IMR-90 (cell line): Measurements from ENCODE around the gene ABCD1. TPM values are rescaled to one million over a fixed set of nuclear protein-coding genes. Genes with fewer than 3 reads are reported as not detected.

Source experiments
- ATAC-seq: fragments of 200-7000 bp; cut with Tn5 transposase; 2 replicates; pipeline ENCODE4 v1.9.1; 2020; ENCODE audit warnings: low read depth, mild to moderate bottlenecking, moderate library complexity
- BruUV-seq: library from RNA; stranded (reverse); fragments of 400-500 nt; replicated peaks from 2 replicates; lab custom pipeline; 2021; lab: Mats Ljungman, UMichigan
- CTCF ChIA-PET: fragments of 300-600 bp; formaldehyde crosslinking; extraction: SDS; loops from one replicate; lab custom pipeline; 2021; ENCODE audit warnings: antibody characterized with exemption; lab: Yijun Ruan, JAX
- POLR2A ChIA-PET: fragments of 300-600 bp; sonication (Branson Sonifier 250); formaldehyde crosslinking; loops from one replicate; lab custom pipeline; 2022; ENCODE audit warnings: antibody characterized with exemption; ENCODE audit not compliant: unreplicated experiment; lab: Charles Lee
- DNase-seq: peaks from one replicate; pipeline ENCODE4 v3.0.0; 2013
- H2AFZ ChIP-seq: replicated peaks from 2 replicates; pipeline ENCODE3; 2013; ENCODE audit warnings: low read length, mild to moderate bottlenecking; ENCODE audit not compliant: poor library complexity
- H2AK5ac ChIP-seq: 2 replicates; pipeline ENCODE4 v1.6.1; 2013; ENCODE audit warnings: low read depth, low read length, inconsistent platforms
- H2AK9ac ChIP-seq: replicated peaks from 2 replicates; pipeline ENCODE3; 2013; ENCODE audit warnings: mild to moderate bottlenecking, low read depth, low read length, moderate library complexity; ENCODE audit not compliant: poor library complexity
- H2BK120ac ChIP-seq: 2 replicates; pipeline ENCODE4 v1.6.1; 2013; ENCODE audit warnings: low read depth, low read length, inconsistent platforms
- H2BK15ac ChIP-seq: 3 replicates; pipeline ENCODE4 v1.6.1; 2013; ENCODE audit warnings: low read depth, low read length, inconsistent platforms
- H2BK20ac ChIP-seq: 2 replicates; pipeline ENCODE4 v1.6.1; 2013; ENCODE audit warnings: low read depth, mild to moderate bottlenecking, inconsistent platforms, low read length, moderate library complexity
- H2BK5ac ChIP-seq: 2 replicates; pipeline ENCODE4 v1.6.1; 2013; ENCODE audit warnings: mild to moderate bottlenecking, low read depth, low read length, inconsistent platforms; ENCODE audit not compliant: poor library complexity, severe bottlenecking
- H3K14ac ChIP-seq: replicated peaks from 2 replicates; pipeline ENCODE4 v1.6.1; 2013; ENCODE audit warnings: low read depth, low read length, inconsistent platforms
- H3K18ac ChIP-seq: 2 replicates; pipeline ENCODE4 v1.6.1; 2013; ENCODE audit warnings: low read depth, low read length, control low read depth
- H3K23ac ChIP-seq: 2 replicates; pipeline ENCODE4 v1.6.1; 2013; ENCODE audit warnings: low read depth, low read length, inconsistent platforms
- H3K27ac ChIP-seq: 2 replicates; pipeline ENCODE4 v1.5.1; 2013; ENCODE audit warnings: mild to moderate bottlenecking, control low read depth, low read length; ENCODE audit not compliant: insufficient read depth
- H3K27me3 ChIP-seq: 2 replicates; pipeline ENCODE4 v1.6.1; 2013; ENCODE audit warnings: low read length; ENCODE audit not compliant: control insufficient read depth, insufficient read depth
- H3K36me3 ChIP-seq: 2 replicates; pipeline ENCODE4 v1.6.1; 2013; ENCODE audit warnings: low read length, mixed read lengths; ENCODE audit not compliant: control insufficient read depth, insufficient read depth
- H3K4ac ChIP-seq: 2 replicates; pipeline ENCODE4 v1.6.1; 2013; ENCODE audit warnings: low read depth, low read length, inconsistent platforms
- H3K4me1 ChIP-seq: 2 replicates; pipeline ENCODE4 v1.6.1; 2013; ENCODE audit warnings: low read length, mixed read lengths; ENCODE audit not compliant: control insufficient read depth, insufficient read depth
- H3K4me2 ChIP-seq: 2 replicates; pipeline ENCODE4 v1.6.1; 2013; ENCODE audit warnings: low read depth, mild to moderate bottlenecking, control low read depth, low read length, moderate library complexity
- H3K4me3 ChIP-seq: 2 replicates; pipeline ENCODE4 v1.5.1; 2013; ENCODE audit warnings: low read depth, mild to moderate bottlenecking, control low read depth, low read length, moderate library complexity; ENCODE audit not compliant: insufficient read depth
- H3K56ac ChIP-seq: 2 replicates; pipeline ENCODE4 v1.6.1; 2013; ENCODE audit warnings: low read length, inconsistent platforms; ENCODE audit not compliant: insufficient read depth; ENCODE audit errors: extremely low read depth
- H3K79me1 ChIP-seq, 2 experiments: 2 replicates each; pipeline ENCODE4 v1.6.1; 2013; ENCODE audit warnings: low read length in 2 of 2, inconsistent platforms in 1 of 2, low read depth in 1 of 2
- H3K9ac ChIP-seq: 2 replicates; pipeline ENCODE4 v1.6.1; 2013; ENCODE audit warnings: low read depth, low read length, control low read depth
- H3K9me1 ChIP-seq: 2 replicates; pipeline ENCODE4 v1.6.1; 2013; ENCODE audit warnings: low read length, inconsistent platforms; ENCODE audit not compliant: insufficient read depth
- H3K9me3 ChIP-seq: 2 replicates; pipeline ENCODE4 v1.6.1; 2013; ENCODE audit warnings: low read length; ENCODE audit not compliant: control insufficient read depth, insufficient read depth
- H4K20me1 ChIP-seq: 2 replicates; pipeline ENCODE4 v1.6.1; 2013; ENCODE audit warnings: low read length, inconsistent platforms; ENCODE audit not compliant: insufficient read depth
- H4K5ac ChIP-seq: 2 replicates; pipeline ENCODE4 v1.6.1; 2013; ENCODE audit warnings: mild to moderate bottlenecking, low read depth, low read length, control low read depth
- H4K8ac ChIP-seq, 2 experiments: 2 replicates each; pipeline ENCODE4 v1.6.1; 2013; ENCODE audit warnings: low read depth in 2 of 2, low read length in 2 of 2, control low read depth in 1 of 2, inconsistent platforms in 1 of 2
- H4K91ac ChIP-seq: 2 replicates; pipeline ENCODE4 v1.6.1; 2013; ENCODE audit warnings: low read depth, low read length, inconsistent platforms; ENCODE audit not compliant: insufficient read depth
- BHLHE40 ChIP-seq: fragments of 150-350 bp; IDR thresholded peaks from 2 replicates; pipeline ENCODE4 v1.6.1; 2016; ENCODE audit warnings: mild to moderate bottlenecking, low read depth, low read length
- CEBPB ChIP-seq: IDR thresholded peaks from 2 replicates; pipeline ENCODE4 v1.6.1; 2012; ENCODE audit warnings: low read depth, low read length, improper control_type of control experiment
- CHD1 ChIP-seq: IDR thresholded peaks from 2 replicates; pipeline ENCODE4 v1.6.1; 2012; ENCODE audit warnings: low read depth, low read length, improper control_type of control experiment
- ELK1 ChIP-seq: fragments of 150-350 bp; IDR thresholded peaks from 2 replicates; pipeline ENCODE4 v1.6.1; 2016; ENCODE audit warnings: low read depth, mild to moderate bottlenecking, low read length, moderate library complexity, borderline replicate concordance
- FOS ChIP-seq: fragments of 150-350 bp; IDR thresholded peaks from 2 replicates; pipeline ENCODE4 v1.6.1; 2016; ENCODE audit warnings: low read depth, low read length
- MAFK ChIP-seq: IDR thresholded peaks from 2 replicates; pipeline ENCODE4 v1.6.1; 2012; ENCODE audit warnings: low read depth, low read length, improper control_type of control experiment
- MAZ ChIP-seq: IDR thresholded peaks from 2 replicates; pipeline ENCODE4 v1.6.1; 2012; ENCODE audit warnings: low read depth, mild to moderate bottlenecking, low read length, improper control_type of control experiment, moderate library complexity, borderline replicate concordance
- MXI1 ChIP-seq: IDR thresholded peaks from 2 replicates; pipeline ENCODE4 v1.6.1; 2012; ENCODE audit warnings: low read depth, mild to moderate bottlenecking, low read length, moderate library complexity, borderline replicate concordance
- NFE2L2 ChIP-seq: fragments of 150-350 bp; IDR thresholded peaks from 2 replicates; pipeline ENCODE4 v1.6.1; 2016; ENCODE audit warnings: low read depth, mild to moderate bottlenecking, low read length
- POLR2A ChIP-seq: IDR thresholded peaks from 2 replicates; pipeline ENCODE4 v1.6.1; 2012; ENCODE audit warnings: mild to moderate bottlenecking, low read depth, low read length
- RAD21 ChIP-seq: IDR thresholded peaks from 2 replicates; pipeline ENCODE4 v1.6.1; 2012; ENCODE audit warnings: low read length, improper control_type of control experiment
- RCOR1 ChIP-seq: IDR thresholded peaks from 2 replicates; pipeline ENCODE4 v1.6.1; 2012; ENCODE audit warnings: mild to moderate bottlenecking, low read length, improper control_type of control experiment; ENCODE audit not compliant: insufficient replicate concordance
- RFX5 ChIP-seq: IDR thresholded peaks from 2 replicates; pipeline ENCODE4 v1.8.0; 2012; ENCODE audit warnings: low read depth, mild to moderate bottlenecking, low read length, moderate library complexity
- SMC3 ChIP-seq: fragments of 150-350 bp; IDR thresholded peaks from 2 replicates; pipeline ENCODE4 v1.6.1; 2016; ENCODE audit warnings: low read depth, mild to moderate bottlenecking, antibody characterized with exemption, low read length, moderate library complexity
- WGBS, 2 experiments: methylation state at CpG; one replicate each; pipeline versions ENCODE4 v1.1.5 to v1.1.7; 2013; ENCODE audit warnings: missing lambda C conversion rate in 2 of 2; ENCODE audit not compliant: insufficient read length in 1 of 2; ENCODE audit errors: extremely low coverage in 2 of 2; 5-methylcytosine and 5-hydroxymethylcytosine counted together
- dilution Hi-C: fragments of 300-500 bp; cut with HindIII; formaldehyde crosslinking; loops from one replicate; pipeline ENCODE4 v1.14.3; 2018; ENCODE audit warnings: low sequenced_read_pairs; ENCODE audit not compliant: unreplicated experiment
- in situ Hi-C: fragments of 300-500 bp; cut with MboI; formaldehyde crosslinking; loops from 3 replicates; pipeline ENCODE4 v1.14.3; 2019; ENCODE audit warnings: low sequenced_read_pairs, inconsistent platforms, mixed read lengths
- intact Hi-C: fragments of 100-400 bp; cut with micrococcal nuclease; formaldehyde crosslinking; loops from 2 replicates; pipeline ENCODE4 v1.10.0; 2022
- polyA plus RNA-seq, 3 experiments: library from polyadenylated mRNA; depleted of rRNA; stranded (reverse); fragments of >200 nt; gene quantifications; 2 replicates each; pipeline ENCODE4 v1.2.3, GENCODE V29; 2012; ENCODE audit warnings: low replicate concordance in 1 of 3
- total RNA-seq: library from RNA; depleted of rRNA; stranded (reverse); fragments of >200 nt; gene quantifications from 2 replicates; pipeline ENCODE4 v1.2.3, GENCODE V29; 2012
- TF ChIP-seq, protein P1 (sequence below): fragments of 150-350 bp; IDR thresholded peaks from 2 replicates; pipeline ENCODE4 v1.6.1; 2017; ENCODE audit warnings: mild to moderate bottlenecking, antibody characterized with exemption, low read length, low read depth
- TF ChIP-seq, protein P2 (sequence below): conservative IDR thresholded peaks from 2 replicates; pipeline ENCODE4 v1.5.1; 2012; ENCODE audit warnings: mild to moderate bottlenecking, low read depth, low read length, improper control_type of control experiment

ABCD1 gene
- total and polyA plus RNA-seq, 2 of the 4 experiments (the other 2 are of a cell fraction): 4.3 to 7.0 TPM

GRCh38 chrX:153762626-153763173 lies 38.0 kb downstream of the ABCD1 start:
- no peak overlapping the region for H2AK9ac ChIP-seq
- H2AK5ac ChIP-seq: no peak overlapping the region
- no peak overlapping the region for H4K91ac ChIP-seq
- no peak overlapping the region for H2AFZ ChIP-seq
- H3K23ac ChIP-seq: no peak overlapping the region
- no peak overlapping the region for H4K5ac ChIP-seq
- peaks cover 17% of the 10 kb centered on the region for H3K4me1 ChIP-seq
- H4K20me1 ChIP-seq: no peaks in the 10 kb centered on the region; the same call in 1 of the 2 replicates
- intact Hi-C loops (no loop called here), dilution Hi-C loops (no loop called here), in situ Hi-C loops (loop anchor here (10.0 kb wide), 1 partner anchor 202 kb away; no protein-coding TSS in a partner anchor)
- no peaks in the 10 kb centered on the region for H3K36me3 ChIP-seq
- H4K8ac ChIP-seq: no peak overlapping the region
- WGBS, 2 experiments: 88% methylated on average over 4 of the region's 14 CpGs; no CpG with 5 or more reads in 1 of the 2 experiments
- no peak overlapping the region for H3K9ac ChIP-seq
- H3K9me1 ChIP-seq: no peaks in the 10 kb centered on the region
- no peaks in the 10 kb centered on the region for H3K27me3 ChIP-seq
- no peak overlapping the region for H3K18ac ChIP-seq
- H3K4me3 ChIP-seq: no peak overlapping the region
- ChIA-PET CTCF (interaction anchor here (0.9 kb wide), 1 partner anchor 183 kb away, joined by 3 read pairs; no protein-coding TSS in a partner anchor), POLR2A (no interaction called here)
- H3K9me3 ChIP-seq: no peaks in the 10 kb centered on the region; the same call in 1 of the 2 replicates
- H3K4ac ChIP-seq: no peak overlapping the region
- H3K79me1 ChIP-seq: peaks cover 0 to 17% of the 10 kb centered on the region in 2 experiments; a peak in 2 of 4 replicates
- H3K14ac ChIP-seq: no peak overlapping the region
- no peak overlapping the region for H3K4me2 ChIP-seq
- no peak overlapping the region for H3K56ac ChIP-seq
- no TSS peak for BruUV-seq
- H2BK20ac ChIP-seq: no peak overlapping the region
- H2BK120ac ChIP-seq: no peak overlapping the region
- no peak for DNase-seq
- H2BK5ac ChIP-seq: no peak overlapping the region
- no peak for ATAC-seq
- no peak overlapping the region for H2BK15ac ChIP-seq
- no peak overlapping the region for H3K27ac ChIP-seq
- no peak for TF ChIP-seq BHLHE40
- TF ChIP-seq SMC3: no peak
- TF ChIP-seq MAZ: no peak
- no peak for TF ChIP-seq RCOR1
- no peak for TF ChIP-seq RAD21
- no peak for TF ChIP-seq MAFK
- no peak for TF ChIP-seq ELK1
- no peak for TF ChIP-seq NFE2L2
- TF ChIP-seq CEBPB: no peak
- no peak for TF ChIP-seq FOS
- no peak for TF ChIP-seq POLR2A
- no peak for TF ChIP-seq MXI1
- TF ChIP-seq RFX5: no peak
- no peak for TF ChIP-seq CHD1
- TF ChIP-seq, protein P1, sequence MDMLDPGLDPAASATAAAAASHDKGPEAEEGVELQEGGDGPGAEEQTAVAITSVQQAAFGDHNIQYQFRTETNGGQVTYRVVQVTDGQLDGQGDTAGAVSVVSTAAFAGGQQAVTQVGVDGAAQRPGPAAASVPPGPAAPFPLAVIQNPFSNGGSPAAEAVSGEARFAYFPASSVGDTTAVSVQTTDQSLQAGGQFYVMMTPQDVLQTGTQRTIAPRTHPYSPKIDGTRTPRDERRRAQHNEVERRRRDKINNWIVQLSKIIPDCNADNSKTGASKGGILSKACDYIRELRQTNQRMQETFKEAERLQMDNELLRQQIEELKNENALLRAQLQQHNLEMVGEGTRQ: no peak
- TF ChIP-seq, protein P2, sequence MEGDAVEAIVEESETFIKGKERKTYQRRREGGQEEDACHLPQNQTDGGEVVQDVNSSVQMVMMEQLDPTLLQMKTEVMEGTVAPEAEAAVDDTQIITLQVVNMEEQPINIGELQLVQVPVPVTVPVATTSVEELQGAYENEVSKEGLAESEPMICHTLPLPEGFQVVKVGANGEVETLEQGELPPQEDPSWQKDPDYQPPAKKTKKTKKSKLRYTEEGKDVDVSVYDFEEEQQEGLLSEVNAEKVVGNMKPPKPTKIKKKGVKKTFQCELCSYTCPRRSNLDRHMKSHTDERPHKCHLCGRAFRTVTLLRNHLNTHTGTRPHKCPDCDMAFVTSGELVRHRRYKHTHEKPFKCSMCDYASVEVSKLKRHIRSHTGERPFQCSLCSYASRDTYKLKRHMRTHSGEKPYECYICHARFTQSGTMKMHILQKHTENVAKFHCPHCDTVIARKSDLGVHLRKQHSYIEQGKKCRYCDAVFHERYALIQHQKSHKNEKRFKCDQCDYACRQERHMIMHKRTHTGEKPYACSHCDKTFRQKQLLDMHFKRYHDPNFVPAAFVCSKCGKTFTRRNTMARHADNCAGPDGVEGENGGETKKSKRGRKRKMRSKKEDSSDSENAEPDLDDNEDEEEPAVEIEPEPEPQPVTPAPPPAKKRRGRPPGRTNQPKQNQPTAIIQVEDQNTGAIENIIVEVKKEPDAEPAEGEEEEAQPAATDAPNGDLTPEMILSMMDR: no peak
